Activated CD4-positive, CD25-positive, alpha-beta regulatory T cell treated with anti-CD3 and anti-CD28 coated beads, Interleukin-2, amount 50 U/mL, for 24 hours (primary cell): Measurements from ENCODE around the gene C16orf96.

Experiments used
- ATAC-seq, 2 donors: fragments of 150-1000 bp; cut with Tn5 transposase; one replicate each; pipeline ENCODE4 v1.10.0; 2021; ENCODE audit warnings: mild to moderate bottlenecking in 1 of 2, moderate library complexity in 1 of 2

Gene C16orf96

DNA sequence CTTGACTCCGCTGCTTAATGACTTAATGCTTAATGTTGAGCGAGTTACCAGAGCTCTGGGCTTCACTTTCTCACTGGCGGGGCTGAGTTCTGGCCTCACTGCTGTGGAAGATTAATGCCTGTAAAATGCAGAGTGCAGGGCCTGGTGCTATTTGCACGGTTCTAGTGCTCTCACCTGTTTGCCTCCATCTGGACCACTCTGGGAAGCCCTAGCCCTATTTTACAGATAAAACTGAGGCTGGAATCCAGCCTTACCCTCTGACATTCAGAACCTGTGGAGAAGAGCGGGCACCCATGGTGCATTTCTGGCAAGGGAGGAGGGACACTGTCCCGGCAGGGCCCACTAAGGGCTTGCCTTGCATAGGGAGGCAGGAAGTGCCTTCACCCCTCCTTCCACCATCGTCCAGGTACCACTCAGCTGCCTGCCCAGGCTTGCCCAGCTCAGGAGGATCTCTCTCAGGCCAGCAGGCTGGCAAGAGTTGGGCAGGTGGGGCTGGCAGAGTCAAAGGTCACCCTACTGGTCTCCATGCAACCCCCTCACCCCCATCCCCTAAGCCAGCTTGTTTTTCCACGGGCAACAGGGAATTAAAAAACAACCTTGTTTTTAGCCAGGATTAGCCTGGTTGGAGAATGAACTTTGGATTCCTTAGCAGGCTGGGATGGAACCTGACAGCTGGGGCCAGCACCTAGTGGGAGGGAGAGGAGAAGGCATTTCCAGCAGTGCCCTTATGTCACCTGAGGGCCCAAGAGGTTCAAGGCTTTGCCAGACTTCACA is 62.7 kb downstream of the C16orf96 start:
- ATAC-seq = no peak

- no peak for ATAC-seq
Measured at GRCh38 chr16:4623593-4623992, 67.5 kb downstream of the C16orf96 start.

GRCh38 chr16:4624015-4624826 is 68.1 kb downstream of the C16orf96 start, which contains the start of gene MGRN1:
MGRN1 (plus strand) TSS chr16:4624826; CDS start chr16:4624961, 135 bp downstream.
- ATAC-seq = peak; percentile 88 to 91

DNA sequence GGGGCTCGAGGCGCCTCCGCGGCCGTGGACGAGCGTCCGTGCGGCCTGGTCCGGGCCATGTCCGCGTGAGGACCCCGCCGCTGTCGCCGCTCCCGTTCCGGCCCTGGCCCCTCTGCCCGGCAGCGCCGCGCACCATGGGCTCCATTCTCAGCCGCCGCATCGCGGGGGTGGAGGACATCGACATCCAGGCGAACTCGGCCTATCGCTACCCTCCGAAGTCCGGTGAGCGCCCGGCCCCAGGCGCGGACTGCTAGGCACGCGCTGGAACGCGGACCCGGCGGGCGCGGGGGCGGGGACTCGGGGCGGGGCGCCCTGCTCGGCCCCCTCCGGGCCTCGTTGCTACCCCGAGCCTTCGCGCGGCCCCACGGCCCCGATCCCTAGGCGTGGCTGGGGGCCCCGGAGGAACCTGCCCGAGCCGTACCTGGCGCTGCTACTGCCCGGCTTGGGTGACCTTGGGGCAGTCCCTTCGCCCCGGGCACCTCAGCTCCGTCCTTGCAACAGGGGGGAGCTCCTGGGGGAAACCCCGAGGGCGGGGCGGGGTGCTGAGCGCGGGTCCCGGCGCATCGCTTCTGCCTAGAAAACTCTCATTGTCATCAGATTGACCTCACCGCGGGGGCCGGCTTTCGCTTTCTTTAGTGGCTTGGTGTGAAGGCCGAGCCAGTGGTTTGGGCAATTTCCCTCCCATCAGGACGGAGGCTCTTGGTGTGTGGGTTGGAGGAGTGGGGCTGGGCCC is 68.9 kb downstream of the C16orf96 start:
- peak; percentile 36 to 47 for ATAC-seq

DNA sequence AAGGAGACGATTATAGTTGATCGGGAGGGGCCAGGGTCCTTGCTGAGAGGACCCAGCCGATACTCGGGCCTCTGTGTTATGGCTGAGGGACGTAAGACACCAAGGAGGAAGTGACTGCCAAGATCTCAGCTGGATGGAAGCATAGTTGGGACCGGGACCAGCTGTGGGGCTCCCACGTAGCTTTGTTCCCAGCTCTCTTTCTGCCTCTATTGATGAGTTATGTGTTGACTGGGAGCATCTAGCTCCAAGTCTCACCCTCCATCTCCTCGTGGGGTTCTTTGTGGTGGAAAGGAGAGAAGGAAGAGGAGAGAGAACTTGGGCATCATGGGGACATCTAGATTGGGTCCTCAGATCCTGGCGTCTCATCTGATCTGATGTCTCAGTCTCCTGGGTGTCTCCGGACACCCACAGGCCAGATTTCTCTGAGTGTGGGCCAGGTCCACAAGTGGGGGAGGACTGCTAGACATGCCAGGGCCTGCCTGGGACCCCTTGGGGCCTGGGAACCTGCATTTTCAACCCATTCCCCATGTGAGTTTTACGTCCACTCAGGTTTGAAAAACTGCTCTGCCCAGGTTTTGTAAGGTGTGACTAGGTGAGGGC is 69.5 kb downstream of the C16orf96 start:
- ATAC-seq = no peak

- peak; percentile 18 to 27 for ATAC-seq
Measured at GRCh38 chr16:4626396-4626795, 70.3 kb downstream of the C16orf96 start.

DNA sequence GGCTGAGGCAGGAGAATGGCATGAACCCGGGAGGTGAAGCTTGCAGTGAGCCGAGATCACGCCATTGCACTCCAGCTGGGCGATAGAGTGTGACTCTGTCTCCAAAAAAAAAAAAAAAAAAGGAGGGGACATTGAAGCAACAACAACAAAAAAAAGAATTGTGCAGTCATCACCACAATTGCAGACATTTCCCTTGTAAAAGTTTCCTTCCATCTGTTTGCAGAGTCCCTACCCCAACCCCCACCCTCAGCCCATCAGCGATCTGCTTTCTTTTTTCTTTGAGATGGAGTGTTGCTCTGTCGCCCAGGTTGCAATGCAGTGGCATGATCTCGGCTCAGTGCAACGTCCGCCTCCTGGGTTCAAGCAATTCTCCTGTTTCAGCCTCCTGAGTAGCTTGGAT is 72.1 kb downstream of the C16orf96 start:
- ATAC-seq = no peak

DNA sequence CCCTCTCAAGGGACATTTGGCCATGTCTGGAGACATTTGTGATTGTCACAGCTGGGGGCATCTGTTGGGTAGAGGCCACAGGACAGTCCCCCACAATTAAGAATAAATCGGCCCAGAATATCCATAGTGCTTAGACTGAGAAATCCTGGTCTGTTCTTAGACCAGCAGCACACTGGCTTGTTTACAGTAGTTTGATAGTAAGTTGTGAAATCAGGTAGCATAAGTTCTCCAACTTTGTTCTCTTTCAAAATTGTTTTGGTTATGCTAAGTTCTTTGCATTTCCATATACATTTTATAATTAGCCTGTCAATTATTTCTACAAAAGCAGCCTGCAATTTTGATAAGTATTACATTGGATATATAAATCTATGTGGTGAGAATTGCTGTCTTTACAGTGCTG is 75.3 kb downstream of the C16orf96 start:
- no peak for ATAC-seq

- ATAC-seq = no peak
Measured at GRCh38 chr16:4633910-4634635, 77.9 kb downstream of the C16orf96 start.

DNA sequence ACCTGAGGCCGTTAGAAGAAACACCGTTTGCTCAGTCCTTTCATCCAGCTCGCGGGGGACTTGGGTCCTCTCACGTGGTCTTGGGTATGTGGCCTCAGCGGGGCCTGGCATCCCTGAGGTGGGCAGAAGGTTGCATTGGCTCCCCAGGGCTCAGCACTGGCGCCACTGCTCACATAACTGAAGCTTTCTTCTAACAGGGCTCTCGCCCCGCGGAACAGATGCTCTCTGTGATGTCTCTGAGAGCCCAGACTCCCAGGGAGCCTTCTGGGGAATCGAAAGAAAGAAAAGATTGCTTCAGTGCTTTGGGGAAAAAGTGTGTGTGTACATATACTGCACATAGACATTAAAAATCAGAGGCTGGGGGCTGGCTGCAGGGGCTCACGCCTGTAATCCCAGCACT is 78.6 kb downstream of the C16orf96 start:
- ATAC-seq = no peak

GRCh38 chr16:4636196-4636595 is 80.1 kb downstream of the C16orf96 start:
- no peak for ATAC-seq

DNA sequence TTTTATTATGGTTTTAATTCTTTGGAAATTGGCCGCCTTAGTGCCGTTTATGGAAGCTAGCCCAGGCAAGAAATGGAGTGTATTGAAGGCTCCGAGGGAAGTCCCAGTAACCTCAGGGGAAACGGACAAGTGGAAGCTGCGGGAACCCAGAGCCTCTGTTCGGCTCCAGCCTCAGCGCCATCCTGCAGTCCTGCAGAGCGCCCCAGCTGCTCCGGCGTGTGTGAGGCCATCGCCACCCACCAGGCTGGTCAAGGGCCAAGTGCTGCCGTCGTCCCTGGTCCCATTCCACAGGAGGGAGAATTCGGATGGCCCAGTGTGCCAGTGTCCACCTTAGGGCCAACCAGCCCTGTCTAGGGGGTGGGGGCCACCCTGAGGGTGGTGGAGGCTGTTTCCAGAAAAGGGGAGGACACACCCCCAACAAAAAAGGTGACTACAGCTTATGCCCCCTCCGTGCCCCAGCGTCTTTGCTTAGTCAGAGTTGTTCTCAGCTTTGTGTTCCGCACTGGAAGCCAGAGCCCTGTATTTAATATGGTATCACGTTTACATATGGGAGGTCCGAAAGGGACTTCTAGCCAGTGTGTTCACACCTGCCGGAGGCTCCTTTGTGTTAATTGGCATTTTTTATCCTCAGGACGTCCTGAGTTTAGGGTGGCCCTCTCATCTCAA is 81.5 kb downstream of the C16orf96 start:
- no peak for ATAC-seq

DNA sequence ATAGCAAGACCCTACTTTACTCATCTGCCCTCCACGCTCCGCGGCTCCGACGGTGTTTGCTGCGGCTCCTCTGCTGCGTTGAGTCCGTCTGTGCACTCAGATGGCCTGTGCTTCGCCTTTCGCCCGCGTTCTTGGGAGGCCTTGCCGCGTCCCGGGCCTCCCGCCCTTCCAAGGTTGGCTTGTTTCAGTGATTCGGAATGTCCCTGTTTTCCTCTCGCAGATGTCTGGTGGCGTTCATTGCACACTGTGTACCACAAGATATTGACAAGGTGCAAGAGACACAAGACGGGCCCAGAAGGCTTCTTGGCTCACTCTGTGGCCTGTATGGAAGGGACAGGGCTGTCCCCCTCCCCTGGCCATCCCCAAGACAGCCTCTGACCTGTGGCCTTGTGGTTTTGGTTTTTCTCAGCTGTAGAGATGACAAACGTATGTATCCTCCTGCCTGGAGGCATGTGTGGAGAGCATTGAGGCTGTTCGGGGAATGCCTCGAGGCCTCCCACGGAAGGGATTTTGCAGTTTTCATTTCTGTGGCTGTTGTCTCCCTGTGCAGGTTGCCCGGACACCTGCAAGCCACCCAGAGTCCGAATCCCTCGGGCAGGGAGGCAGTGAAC is 83.9 kb downstream of the C16orf96 start:
- no peak for ATAC-seq

DNA sequence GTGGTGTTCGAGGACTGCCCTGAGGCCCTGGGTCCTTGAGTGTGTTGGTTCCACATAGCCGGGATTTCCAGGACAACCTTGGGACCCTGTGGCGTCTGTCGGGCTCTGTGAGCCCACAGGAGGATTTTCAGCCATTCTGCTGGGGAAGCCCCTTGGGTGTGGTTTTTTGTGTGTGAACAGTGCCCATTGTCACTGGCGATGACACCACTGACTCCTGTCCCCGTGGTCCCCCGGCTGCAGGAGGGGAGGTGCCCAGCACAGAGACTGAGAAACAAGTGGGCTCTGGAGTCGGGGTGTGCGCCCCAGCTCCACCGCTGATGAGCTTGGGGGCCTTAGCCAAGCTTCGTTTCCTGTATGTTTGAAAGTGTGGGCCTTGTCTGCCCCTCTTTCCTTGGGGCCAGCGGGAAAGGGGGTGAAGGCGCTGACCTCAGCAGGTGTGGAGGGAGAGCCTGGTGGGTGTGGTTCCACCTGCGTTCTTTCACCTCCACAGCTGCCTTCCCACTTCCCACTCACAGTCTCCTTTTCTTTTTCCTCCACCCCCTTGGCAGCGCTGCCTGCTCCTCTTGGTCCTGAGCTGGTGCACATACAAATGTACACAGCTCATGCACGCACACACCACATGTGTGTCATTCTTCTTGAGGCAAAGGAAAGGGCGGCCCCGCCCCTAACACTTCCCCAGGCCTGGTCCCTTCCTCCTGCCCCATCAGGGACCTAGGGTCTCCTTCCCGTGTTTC is 84.6 kb downstream of the C16orf96 start:
- ATAC-seq = no peak

- no peak for ATAC-seq
Measured at GRCh38 chr16:4641306-4641687, 85.2 kb downstream of the C16orf96 start.

DNA sequence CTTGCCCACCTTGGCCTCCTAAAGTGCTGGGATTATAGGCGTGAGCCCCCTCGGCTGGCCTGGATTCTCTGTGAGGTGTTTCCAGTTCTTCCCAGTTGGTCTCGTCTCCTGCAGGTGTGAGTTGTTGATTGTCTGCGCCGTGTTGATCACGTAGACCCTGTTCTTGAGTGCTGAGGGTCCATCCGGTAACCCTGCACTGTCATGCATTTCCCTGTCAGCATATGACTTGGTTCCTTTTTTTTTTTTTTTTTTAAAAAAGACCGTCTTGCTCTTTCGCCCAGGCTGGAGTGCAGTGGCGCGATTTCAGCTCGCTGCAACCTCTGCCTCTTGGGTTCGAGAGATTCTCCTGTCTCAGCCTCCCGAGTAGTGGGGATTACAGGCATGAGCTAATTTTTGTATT is 85.8 kb downstream of the C16orf96 start:
- ATAC-seq = no peak

GRCh38 chr16:4646773-4647643 is 90.9 kb downstream of the C16orf96 start:
- ATAC-seq = no peak

GRCh38 chr16:4647644-4647980 is 91.5 kb downstream of the C16orf96 start:
- ATAC-seq = no peak

- no peak for ATAC-seq
Measured at GRCh38 chr16:4648917-4649316, 92.8 kb downstream of the C16orf96 start.
